HG03025 (cell line): ENCODE measurements around the gene KRT74.

ENCODE experiments used
- ATAC-seq: cut with Tn5 transposase; IDR thresholded peaks from one replicate; pipeline ENCODE4 v1.9.1; 2021; ENCODE audit warnings: mild to moderate bottlenecking, moderate library complexity; ENCODE audit not compliant: unreplicated experiment, low FRiP score

The KRT74 gene

DNA sequence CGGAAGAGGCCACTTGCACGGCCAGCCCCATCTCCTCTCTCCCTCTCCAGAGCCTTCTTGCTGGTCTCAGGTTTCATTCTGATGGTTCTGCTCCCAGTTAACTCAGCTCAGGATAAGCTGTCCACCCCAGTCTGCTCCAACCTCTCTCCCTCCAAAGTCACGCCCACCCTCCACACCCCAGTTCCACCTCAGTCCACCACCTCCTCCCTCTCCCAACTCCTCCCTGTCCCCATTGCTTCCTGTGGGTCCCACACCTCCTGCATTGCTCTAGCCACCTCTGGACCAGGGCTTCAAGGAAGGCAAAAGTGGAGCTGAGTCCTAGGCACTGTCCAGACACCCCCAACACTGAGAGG, 33.8 kb downstream of the KRT74 start:
- no peak for ATAC-seq

DNA sequence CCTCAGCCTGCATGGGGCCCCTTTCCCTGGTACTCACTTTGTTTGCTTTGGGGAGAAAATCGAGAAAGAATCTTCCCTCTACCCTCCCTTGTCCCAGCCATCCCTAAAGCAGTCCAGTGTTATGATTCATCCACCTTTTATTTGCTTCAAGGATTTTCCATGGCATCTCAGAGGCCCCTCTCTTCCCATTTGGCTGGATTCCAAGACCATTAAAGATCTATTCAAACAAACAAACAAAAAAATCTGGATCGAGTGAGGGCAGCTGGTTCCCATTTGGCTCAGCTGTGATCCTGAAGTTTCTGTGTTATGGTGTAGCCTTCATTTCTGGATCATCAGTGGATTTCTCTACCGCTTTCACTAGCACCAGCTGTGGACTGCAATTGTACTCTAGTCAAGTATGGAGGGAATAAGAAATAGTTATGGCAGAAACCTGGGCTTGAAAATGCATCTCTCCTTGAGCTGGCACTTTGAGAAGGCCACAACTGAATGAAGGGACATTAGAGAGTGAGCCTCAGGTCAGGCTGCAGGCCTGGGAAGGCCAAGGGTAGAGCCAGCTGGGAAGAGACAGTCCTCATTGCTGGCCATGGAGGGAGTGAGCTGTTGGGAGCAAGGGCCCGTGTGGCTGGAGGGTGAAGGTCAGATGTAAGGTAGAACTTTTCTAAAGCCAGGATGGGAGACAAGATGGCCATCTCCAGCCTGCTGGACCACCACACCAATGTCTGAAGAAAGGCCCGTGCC, 34.4 kb downstream of the KRT74 start:
- ATAC-seq: no peak

DNA sequence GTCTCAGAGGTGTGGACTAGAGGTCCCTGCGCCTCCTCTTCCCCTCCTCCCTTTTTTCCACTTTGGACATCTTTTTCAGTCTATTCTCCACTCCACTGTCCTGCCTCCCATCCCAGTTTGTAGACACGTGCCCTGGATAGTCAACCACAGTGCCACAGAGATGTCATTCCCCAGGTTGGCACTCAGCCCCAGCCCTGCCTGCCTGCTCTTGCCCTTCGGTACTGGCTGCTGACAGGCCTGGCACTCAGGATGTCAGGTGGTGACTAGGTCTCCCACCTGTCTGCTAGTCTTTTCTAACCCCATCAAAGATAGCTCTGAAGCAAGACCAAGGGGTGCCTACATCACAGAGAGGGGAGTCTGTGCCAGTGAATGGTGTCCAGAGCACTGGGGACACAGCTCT, 36.5 kb downstream of the KRT74 start:
- no peak for ATAC-seq

DNA sequence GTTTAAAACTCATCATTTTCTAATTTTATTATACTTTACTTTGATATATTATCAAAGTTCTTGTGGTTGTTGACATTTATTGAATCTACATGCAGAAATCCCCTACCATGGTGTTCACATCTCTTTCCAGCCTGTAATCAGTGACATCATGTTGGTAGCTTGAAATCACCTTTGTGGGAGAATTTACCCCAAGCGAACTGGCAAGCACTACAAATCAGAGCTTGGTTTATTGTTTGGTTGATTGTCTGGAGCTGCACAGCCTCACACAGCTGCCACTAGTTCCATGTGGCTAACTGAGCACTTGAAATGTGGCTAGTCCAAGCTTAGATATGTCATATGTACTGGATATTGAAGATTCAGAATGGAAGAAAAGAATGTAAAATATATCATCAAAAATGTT, 38.1 kb downstream of the KRT74 start:
- ATAC-seq: no peak

DNA sequence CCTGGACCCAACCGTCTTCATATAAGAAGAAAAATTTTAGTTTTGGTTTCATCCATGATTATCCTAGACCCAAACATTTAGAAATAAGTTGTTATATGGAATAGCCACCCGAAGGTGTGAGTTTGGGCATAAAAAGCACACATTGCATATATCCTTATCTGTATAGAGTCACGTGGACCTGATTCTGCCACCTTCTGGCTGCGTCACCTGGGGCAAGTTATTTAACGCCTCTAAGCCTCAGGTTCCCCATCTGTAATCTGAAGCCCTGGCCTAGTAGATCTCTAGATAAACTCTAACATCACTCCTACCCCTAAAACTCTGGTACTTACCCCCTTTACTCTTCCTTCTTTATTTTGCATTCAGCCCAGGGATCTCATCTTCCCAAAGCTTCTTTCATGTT, 39.2 kb downstream of the KRT74 start:
- ATAC-seq: no peak

DNA sequence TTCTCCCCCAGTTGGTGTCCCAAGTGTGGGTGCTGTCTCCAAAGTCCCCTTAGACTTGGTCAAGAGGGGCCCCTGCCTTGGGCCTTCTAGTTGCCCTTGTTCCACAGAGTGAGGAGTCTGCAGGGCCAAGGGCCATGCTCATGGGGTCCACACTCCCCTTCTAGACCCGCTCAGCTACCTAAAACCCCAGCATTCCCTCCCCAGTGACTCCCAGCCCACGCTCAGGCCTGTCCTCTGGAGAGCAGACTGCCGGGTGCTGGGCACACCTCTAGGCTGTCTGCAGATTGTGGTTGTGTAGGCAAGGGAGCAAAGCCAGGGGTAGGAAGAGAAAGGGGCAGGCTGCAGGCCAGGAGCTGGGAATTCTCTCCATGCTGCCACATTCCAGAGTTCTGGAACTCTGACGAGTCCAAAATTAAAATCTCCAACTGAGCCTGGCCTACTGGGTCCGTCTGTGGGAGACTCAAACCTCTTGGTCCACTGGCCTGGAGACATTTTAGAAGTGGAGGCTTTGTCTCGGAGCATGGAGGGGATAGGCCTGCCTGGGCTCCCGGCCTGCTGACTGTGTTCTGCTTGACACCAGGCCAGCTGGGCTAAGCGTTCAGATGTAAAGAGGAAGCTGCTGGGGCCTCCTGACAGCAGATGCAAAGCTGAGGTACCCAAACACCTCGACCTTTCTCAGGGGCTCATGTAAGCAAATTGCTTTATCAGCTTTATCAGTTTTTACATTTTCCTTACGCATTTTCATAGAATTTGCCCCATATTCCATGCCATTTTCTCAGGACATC, 39.8 kb downstream of the KRT74 start:
- ATAC-seq: no peak

DNA sequence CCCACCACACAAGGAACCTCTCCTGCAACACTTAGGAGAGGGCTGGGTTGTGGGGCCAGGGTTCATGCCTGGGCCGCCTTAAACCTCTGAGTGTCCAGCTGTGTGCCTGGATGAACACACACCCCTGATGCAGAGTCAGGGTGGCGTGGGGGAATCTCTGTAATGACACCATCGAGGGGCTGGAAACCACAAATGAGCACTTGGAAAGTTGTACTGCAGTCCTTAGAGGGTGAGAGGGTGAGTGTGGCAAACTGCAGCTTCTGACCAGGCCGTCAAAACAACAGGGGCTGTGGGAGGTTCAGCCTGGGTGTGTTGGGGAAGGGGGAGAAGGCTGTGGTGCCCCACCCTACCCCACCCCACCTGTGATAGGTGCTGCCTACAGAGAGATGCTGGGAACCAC, 41.0 kb downstream of the KRT74 start:
- ATAC-seq: no peak

DNA sequence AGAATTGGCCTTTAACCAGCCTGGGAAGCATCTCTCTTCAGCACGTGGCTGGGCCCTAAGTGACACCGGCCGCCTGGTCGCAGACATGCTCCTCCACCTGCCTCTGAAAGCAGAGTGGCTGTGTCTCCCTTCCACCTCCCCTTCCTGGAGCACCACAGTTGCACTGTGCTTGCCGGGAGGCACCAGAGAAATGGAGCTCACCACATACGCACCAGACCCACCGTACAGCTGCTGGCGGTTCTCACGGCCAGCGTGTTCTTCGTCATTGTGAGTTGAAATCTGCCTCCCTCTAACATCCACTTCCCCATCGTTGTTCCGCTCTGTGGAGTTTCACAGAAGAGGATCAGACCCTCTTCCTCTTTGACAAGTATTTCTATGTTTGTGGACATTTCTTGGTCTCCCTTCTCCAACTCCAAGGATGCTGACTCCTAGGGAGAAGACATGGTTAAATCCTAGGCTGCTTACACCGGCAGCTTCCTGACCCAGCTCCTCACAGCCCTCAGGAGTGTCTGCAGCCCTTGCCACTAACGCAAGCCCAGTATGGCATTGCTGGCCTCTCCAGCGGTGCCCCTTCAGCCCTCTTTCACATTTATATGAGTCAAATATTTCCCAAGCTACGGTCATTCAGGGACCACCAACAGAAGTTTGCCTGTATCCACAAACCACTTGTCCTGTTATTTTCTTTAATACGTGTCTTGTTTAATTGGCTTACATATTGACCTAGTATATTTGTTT, 41.9 kb downstream of the KRT74 start:
- ATAC-seq: no peak

DNA sequence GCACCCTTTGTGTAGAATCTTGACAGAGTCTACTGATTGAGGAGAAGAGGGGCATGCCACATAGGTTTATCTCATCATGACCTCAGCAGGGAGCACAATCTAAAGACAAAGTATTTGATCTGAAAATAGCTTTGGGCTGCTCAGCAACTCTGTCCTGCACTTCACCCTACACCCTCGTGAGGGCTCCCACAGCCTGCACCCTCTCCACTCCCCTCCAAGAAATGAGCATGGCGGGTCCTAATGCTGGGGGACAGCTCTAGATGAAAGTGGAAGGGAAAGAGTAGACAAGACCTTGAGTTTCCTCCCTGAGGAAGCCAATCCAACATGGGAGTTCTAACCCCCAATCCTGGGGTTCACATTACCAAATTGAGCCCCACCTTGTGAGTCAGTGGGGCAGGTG, 42.7 kb downstream of the KRT74 start:
- no peak for ATAC-seq

DNA sequence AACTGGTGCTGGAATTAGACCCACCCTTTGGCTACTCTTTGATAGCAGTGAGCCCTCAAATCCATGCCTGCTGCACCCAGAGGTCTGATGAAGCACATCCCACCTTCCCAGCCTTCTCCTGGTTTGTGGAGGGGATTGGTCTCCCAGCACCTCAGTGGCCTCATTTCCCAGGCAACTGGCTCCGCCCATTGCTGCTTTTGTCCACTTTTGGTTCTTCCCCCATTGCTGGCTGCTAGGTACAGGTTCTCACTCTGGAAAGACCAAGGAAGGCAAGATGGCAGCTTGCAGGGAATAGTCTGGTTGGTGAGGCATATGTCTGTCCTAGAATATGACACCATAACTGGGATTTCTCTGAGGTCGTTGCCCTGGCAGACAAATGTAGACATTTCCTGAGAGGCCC, 43.3 kb downstream of the KRT74 start:
- no peak for ATAC-seq

DNA sequence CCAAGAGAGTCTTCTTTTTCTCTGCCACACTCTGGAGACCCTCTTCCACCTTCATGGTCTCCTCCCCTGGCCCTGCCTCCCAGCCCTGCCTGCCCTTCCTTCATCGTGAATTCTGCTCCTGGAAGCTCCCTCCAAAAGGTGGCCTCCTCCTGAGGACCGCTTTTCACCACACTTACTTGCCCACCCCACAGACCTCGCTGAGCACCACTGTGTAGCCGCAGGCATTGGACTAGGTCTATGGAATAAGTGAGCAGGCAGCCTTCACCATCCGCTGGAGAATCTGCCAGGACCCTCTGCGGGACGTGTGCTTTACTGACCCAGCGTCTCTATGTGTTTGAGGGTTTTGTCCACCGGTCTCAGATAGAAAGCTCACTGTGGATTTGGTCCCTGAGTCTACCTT, 43.8 kb downstream of the KRT74 start:
- no peak for ATAC-seq

DNA sequence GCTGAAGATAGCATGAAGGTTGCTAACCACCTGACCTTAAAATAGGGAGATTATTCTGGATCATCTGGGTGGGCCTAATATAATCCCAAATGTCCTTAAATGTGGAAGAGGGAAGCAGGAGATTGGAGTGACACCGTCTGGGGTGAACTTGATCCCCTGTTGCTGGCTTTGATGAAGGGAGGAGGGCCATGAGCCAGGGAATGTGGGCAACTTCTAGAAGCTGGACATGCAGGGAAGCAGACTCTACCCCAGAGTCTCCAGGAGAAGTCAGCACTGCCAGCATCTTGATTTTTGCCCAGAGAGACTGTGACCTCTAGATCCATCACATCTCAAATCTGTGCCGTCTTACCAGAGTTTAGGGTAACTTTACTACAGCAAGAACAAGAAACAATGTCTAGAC, 44.2 kb downstream of the KRT74 start:
- no peak for ATAC-seq

DNA sequence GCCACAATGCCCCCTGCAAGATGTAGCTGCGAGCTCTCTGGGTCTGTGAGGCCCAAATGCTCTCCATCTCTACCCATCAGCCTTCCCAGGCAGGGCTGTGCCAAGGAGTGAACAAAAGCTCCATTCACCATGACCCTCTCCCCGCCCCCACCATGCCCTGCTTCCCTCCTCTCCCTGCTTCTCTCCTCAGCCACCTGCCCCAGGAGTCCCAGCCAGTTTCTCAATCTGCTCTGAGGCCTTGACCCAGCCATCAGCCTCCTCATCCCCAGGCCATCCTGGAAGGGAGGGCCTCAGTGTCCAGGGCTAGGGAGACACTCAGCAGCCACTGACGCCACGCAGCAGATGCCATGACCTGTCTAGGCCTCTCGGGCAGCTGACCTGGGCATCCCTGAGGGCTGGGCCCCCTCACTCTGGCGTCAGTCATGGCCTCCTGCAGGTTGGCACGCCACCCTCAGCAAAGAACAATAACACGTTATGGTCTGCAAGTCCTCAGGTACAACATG, 45.0 kb downstream of the KRT74 start:
- no peak for ATAC-seq

DNA sequence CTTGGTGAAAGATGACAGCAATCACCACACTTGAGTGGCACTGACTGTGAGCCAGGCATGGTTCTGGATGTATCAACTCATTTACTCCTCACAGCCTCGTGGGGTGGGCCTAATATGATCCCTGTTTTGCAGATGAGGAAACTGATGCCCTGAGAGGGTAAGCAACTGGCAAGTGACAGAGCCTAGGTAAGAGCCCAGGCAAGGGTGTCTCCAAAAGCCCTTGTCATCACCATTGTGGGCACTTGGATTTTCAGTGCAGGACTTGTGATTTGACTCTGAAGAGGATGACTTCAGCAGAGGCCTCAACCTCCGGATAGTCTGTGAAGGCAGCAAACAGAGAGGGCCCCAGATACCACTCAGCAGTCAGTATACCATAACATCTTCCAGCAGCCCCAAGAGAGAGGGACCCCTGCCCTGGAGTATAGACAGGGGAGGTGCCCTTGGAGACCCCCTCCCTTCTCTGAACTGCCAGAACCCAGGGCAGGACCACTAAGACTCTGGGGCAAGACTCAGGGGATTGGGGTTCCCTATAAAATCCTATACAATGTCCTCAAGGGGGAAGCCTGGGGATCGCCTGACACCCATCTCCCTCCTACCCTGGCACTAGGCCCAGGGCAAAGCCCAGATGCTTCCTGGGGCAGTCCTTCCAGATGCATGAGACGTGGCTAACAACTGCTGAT, 46.4 kb downstream of the KRT74 start:
- no peak for ATAC-seq

DNA sequence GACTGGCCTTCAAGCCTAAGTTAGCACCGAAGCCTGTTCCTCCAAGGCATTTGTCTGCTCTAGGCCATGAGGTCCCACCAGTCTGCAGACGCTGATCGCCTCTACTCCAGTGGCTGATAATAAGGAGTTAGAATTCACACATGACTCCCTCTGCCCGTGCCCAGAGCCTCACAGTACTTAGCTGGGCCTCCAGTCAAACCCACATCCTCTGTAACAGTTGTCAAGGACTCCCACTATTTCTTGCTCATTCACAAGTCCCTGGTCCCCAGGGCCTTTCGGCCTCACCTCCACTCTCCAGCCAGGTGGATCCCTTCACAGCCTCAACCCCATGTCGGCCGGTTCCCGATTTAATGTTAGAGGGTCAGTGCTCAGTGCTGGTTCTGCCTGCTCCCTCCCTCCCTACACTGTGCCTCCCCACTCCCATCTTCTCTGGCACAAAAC, 47.1 kb downstream of the KRT74 start:
- no peak for ATAC-seq

DNA sequence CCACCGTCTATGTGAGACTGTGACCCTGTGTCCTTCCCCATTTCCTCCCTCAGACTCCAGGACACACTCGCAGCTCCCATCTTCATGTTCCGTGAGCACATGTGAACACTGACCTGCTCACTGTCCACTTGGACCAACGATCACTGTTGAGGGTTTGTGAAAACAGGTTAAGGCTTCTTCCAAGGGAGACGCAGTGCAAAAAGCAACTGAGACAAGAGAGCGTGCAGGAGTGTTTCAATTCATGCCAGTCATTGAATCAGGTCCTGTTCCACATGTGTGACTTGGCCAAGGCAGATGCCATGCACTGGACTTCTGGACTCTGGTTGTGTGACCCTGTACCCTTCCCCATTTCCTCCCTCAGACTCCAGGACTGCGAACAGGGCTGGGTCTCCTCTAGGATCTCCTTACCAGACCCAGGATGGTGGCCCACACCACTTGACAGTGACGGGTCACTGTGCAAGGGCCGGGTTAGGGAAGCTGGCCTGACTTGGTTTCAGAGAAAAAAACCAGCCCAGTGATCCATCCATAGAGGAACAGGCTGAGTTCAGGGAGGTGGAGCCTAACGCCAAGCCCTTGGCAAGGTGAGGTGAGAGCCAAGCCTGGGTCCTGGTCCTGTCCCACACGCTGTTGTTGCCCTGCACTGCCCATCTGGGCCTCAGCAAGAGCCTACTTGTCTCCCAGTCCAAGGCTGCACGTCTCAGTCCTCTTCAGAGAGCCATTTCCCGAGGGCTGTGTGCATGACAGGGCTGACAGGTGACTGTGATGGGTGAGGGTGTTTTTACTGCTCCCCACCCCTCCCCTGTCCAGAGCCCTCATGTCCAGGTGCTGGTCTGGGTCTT, 47.8 kb downstream of the KRT74 start:
- ATAC-seq: no peak

DNA sequence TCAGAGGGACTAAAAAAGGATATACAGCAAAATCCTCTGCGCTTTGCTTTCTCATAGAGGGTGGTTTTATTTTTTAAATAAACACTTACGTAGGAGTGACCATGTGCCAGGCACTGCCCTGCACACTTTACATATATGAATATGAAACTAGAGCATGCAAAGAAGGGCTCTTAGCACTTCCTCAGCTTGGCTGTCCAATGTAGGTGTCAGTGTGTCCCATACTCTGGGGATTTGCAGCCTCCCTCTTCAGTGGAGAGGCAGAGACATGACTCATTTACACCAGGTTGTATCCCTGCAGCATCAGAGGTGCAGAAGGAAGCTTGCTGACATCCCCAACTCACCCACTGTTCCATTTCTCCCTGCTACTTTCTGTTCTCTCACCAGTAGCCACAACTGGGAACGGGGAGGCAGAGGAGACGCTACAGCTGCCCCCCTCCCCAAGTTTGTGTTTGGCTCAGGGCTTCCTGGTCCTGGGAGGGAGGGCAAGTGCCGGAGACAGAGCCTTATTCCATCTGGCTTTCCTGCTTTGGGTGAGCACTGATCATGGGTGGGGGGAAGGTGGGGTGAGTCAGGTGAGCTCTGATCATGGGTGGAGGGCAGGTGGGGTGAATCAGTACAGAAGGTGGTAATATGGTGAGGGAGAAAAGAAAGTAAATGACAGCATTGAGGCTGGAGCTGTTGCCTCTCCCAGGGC, 48.6 kb downstream of the KRT74 start:
- no peak for ATAC-seq

DNA sequence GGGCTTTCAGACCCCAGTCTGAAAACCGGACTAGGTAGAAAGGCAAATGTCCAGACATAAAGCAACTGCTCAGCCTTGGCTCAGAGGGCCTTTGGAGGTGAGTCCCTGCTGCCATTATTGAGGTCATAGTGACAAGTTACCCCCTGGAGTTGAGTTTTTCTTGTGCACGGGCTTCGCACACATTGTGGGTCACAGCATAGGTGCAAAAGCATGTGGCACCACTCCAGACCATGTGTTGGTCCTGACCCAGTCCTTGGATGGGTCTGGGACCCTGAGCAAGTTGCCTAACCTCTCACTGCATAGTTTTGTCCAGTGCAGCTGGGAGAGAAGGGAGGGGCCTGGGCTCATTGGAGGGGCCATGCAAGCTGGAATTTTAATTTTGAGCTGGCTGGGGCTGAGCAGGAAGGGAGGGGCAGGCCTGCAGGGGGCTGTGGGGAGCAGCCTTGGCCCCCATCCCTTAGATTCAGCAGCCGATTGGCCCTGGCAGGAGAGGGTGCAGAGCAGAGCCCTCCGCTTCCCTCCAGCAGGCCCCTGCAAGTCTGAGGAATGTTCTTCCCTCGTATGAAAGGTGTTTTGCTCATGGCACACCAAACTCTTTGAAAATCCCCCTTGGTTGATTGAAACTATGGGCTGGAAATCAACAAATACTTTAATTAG, 49.3 kb downstream of the KRT74 start:
- no peak for ATAC-seq

DNA sequence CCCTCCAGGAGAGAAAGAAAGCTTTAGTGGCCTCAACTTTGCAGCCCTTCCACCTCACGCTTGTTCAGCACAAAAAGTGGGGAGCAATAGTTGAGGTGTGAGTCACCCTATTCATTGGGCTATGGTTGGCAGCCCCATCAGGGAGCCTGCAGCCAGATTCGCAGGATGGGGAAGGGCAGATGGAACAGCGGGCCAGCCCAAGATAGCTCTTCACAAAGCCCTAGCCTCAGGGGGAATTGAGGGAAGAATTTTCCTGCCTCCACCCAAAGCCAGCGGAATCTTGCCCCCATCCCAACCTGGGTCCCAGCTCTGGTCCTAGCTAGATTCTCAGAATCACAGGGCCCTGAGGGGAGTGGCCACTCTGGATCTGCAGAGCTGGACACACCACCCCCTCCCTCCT, 49.8 kb downstream of the KRT74 start:
- ATAC-seq: no peak
